Measurements from ENCODE around the gene EIF2S3. TPM values are rescaled to one million over a fixed set of nuclear protein-coding genes. Genes with fewer than 3 reads are reported as not detected.
"Not testable (repeated sequence)": the region's sequence is repeated elsewhere in the genome, so short reads cannot be mapped to it uniquely, and the experiment has no call there.

The EIF2S3 gene
- total RNA-seq, 1 experiment from 2014 or later, result 403 TPM

DNA sequence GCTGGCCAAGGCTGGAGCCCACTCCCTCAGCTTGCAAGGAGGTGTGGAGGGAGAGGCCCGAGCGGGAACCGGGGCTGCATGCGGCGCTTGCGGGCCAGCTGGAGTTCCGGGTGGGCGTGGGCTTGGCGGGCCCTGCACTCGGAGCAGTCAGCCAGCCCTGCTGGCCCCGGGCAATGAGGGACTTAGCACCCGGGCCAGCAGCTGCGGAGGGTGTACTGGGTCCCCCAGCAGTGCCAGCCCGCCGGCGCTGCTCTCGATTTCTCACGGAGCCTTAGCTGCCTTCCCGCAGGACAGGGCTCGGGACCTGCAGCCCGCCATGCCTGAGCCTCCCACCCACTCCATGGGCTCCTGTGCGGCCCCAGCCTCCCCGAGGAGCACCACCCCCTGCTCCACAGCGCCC, 5.1 kb upstream of the EIF2S3 start:
- DNase-seq (ENCODE audit: low spot score), result not testable (repeated sequence)

DNA sequence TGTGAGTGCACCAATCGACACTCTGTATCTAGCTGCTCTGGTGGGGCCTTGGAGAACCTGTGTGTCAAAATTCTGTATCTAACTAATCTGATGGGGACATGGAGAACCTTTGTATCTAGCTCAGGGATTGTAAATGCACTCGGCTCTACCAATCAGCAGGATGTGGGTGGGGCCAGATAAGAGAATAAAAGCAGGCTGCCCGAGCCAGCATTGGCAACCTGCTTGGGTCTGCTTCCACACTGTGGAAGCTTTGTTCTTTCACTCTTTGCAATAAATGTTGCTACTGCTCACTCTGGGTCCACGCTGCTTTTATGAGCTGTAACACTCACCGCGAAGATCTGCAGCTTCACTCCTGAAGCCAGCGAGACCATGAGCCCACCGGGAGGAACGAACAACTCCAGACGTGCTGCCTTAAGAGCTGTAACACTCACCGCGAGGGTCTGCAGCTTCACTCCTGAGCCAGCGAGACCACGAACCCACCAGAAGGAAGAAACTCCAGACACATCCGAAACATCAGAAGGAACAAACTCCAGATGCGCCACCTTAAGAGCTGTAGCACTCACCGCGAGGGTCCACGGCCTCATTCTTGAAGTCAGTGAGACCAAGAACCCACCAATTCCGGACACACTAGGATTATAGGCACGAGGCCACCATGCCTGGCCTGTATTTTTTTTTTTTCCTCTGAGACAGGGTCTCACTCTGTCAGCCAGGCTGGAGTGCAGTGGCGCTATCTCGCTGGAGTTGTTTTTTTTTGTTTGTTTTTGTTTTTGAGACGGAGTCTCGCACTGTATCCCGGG, 4.0 kb upstream of the EIF2S3 start:
- DNase-seq (ENCODE audit: low spot score), result not testable (repeated sequence)

DNA sequence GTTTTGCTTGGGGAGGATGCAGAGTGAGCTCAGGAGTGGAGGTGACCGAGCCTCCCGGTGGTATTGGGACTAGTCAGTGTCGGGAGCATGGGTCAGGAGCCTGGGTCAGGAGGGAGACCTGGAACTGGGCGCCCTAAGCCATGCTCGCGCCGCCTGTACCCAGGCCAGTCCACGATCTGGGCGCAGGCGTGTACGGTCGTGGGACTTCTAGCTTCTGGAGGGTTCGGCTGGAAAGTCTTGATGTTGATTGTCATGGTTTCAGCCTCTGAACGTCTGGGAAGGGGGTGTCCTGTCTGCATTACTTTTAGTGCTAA, 244 bp downstream of the EIF2S3 start:
- no peak for DNase-seq (ENCODE audit: low spot score)

DNA sequence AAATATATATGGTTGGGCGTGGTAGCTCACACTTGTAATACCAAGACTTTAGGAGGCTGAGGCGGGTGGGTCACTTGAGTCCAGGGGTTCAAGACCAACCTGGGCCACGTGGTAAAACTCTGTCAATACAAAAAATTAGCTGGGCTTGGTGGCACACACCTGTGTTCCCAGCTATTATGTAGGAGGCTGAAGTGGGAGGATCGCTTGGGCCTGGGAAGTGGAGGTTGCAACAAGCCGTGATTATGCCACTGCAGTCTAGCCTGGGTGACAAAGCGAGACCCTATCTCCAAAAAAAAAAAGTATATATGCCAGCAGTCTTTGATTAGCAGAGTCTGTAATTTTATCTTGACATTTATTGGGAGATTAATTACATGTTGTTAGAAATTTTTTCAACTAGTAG, 8.7 kb downstream of the EIF2S3 start:
- no peak for DNase-seq (ENCODE audit: low spot score)

DNA sequence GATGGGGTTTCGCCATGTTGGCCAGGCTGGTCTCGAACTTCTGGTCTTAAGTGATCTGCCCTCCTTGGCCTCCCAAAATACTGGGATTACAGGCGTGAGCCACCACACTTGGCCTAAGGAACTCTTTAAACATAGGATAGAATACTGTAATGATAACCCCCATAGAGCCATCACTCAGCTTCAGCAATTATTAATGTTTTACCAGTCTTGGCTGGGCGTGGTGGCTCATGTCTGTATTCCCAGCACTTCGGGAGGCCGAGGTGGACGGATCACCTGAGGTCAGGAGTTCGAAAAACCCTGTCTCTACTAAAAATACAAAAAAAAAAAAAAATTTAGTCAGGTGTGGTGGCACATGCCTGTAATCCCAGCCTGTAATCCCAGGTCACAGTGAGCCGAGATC, 15.1 kb downstream of the EIF2S3 start:
- DNase-seq (ENCODE audit: low spot score), result no peak

DNA sequence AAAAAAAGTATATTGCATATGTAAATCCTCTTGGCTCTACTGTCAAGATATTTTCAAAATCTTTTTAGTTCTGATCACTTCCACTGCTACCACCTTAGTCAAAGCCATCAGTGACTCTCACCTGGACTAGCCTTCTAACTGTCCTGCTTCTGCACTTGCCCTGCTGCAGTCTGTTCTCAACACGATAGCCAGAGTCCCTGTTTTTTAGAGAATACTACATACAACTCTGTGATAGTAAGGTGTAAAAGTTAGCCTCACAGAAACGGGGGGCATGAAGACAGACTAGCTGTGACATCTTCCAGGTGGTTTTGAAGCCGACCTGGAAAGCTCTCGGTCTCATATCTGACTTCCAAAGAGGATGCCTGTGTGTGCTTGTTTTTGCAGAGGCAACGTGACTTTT, 24.7 kb downstream of the EIF2S3 start:
- no peak for DNase-seq (ENCODE audit: low spot score)

DNA sequence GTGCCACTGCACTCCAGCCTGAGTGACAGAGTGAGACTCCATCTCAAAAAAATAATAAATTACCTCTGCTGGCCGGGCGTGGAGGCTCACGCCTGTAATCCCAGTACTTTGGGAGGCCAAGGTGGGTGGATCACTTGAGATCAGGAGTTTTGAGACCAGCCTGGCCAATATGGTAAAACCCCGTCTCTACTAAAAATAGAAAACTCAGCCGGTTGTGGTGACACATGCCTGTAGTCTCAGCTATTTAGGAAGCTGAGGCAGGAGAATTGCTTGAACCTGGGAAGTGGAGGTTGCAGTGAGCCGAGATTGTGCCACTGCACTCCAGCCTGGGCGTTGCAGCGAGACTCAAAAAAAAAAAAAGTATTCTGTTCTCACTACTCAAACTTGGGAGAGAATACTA, 25.5 kb downstream of the EIF2S3 start:
- not testable (repeated sequence) for DNase-seq (ENCODE audit: low spot score)

DNA sequence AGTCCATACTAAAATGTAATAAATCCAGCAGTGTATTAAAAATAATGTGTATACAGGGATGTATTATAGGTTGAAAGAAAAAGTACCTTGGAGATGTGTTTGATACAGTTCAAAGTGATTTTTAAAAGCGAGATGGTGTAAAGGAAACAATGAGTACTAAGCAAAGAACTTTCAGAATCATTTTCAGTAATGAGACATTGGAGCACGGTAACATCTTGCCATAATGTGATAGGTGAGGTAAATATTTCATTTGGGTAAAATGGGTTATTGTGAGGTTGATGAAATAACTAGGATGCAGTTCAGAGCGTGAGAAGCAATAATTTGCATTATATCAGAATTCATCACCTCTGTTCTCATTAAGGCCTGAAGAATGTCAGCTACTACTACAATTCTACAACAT, 25.9 kb downstream of the EIF2S3 start:
- no peak for DNase-seq (ENCODE audit: low spot score)

DNA sequence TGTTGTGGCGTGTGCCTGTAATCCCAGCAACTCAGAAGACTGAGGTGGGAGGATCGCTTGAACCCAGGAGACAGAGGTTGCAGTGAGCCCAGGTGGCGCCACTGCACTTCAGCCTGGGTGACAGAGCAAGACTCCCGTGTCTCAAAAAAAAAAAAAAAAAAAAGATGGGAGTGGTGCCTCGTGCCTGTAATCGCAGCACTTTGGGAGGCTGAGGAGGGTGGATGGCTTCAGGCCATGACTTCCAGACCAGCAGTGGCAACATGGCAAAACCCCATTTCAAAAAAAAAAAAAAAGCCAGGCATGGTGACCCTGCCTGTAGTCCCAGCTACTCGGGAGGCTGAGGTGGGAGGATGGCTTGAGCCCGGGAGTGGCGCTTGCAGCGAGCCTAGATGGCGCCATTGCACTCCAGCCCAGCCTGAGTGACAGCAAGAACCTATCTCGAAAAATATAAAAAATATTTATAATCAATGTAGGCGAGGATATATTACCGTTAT, 27.0 kb downstream of the EIF2S3 start:
- peak; percentile 74 for DNase-seq (ENCODE audit: low spot score)

DNA sequence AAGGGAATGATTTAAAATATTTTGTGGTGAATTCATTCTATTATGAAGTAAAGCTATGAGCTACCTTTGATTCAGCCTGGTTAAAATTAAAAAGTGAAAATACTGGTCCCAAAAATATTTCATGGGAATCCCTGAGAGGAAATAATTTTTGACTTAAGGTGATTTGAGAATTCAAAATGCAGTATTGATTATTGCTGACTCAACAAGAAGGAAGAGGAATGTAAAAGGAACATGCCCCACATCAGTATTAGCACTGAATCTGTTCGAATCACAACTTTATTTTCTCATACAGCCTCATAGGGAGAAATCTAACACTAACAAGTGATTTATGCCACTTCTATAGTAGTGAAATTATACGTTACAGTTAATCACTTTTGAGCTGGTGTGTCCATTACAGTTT, 27.7 kb downstream of the EIF2S3 start:
- no peak for DNase-seq (ENCODE audit: low spot score)

DNA sequence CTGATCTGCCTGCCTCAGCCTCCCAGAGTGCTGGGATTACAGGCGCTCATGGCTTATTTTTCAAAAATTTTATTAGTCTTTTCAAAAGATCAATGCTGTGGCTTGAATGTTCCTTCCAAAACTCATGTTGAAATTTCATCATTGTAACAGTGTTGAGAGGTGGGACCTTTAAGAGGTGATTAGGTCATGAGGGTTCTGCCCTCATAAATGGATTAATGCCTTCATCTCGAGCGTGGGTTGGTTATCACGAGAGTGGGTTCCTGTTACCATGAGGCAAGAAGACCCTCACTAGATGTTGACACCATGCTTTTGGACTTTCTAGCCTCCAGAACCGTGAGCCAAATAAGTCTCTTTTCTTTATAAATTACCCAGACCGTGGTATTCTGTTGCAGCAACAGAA, 30.3 kb downstream of the EIF2S3 start:
- no peak for DNase-seq (ENCODE audit: low spot score)

DNA sequence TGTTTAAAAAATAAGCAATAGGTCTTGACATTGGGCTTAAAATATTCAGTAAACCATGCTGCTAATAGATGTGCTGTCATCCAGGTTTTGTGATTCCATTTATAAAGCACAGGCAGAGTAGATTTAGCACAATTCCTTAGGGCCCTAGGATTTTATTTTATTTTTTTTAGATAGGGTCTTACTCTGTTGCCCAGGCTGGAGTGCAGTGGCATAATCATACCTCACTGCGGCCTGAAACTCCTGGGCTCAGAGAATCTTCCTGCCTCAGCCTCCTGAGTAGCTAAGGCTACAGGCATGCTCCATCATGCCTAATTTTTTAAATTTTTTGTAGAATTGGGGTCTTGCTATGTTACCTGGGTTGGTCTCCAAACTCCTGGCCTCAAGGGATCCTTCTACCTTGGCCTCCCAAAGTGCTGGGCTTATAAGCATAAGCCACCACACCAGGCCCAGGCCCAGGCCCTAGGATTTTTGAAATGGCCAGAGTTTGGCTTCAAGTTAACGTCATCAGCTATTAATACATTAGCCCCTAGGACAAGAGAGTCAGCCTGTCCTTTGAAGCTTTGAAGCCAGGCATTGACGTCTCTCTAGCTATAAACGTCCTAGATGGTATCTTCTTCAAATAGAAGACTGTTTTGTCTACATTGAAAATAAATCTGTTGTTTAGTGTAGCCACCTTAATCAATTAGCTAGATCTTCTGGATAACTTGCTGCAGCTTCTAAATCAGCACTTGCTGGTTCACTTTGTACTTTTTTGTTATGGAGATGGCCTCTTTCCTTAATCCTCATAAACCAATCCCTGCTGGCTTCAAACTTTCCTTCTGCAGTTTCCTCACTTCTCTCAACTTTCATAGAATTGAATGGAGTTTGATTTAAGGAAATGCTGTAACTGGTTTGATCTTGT, 35.8 kb downstream of the EIF2S3 start:
- DNase-seq (ENCODE audit: low spot score), result no peak

DNA sequence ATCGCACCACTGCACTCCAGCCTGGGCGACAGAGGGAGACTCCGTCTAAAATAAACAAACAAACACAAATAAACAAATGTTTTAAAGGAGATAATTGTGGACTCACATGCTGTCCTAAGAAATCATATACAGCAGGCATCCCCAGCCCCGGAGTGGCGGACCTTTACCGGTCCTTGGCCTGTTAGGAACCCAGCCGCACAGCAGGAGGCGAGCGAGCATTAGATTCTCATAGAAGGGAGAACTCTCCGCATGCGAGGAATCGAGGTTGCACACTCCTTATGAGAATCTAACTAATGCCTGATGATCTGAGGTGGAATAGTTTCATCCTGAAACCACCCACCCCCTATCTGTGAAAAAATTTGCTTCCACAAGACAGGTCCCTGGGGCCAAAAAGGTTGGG, 39.0 kb downstream of the EIF2S3 start:
- no peak for DNase-seq (ENCODE audit: low spot score)

DNA sequence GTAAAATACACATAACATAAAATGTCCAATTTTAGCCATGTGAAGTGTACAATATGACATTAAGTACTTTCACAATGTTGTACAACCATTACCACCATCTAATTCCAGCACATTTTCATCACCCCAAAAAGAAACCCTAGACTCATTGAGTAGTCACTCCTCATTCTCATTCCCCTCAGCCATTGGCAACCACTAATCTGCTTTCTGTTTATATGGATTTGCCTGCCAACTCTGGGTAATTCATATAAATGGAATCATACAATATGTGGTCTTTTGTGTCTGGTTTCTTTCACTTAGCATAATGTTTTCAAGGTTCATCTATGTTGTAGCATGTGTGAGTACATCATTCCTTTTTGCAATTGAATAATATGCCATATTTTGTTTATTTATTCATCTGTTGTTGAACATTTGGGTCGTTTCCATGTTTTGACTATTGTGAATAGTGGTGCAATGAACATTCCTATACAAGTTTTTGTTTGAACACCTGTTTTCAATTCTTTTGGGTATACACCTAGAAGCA, 43.0 kb downstream of the EIF2S3 start:
- no peak for DNase-seq (ENCODE audit: low spot score)

DNA sequence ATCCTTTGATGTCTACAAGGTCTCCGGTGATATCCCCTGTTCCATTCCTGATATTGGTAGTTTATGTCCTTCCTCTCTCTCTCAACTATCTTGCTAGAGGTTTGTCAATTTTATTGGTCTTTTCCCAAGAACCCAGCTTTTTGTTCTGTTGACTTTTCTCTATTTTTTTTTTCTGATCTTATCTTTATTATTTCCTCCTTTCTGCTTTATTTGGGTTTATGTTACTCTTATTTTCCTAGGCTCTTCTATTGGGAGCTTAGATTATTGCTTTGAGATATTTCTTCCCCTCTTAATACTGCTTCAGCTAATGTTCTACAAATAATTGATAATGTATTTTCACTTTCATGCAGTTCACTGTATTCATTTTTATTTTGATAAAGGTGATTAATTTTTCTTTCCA, 44.2 kb downstream of the EIF2S3 start:
- DNase-seq (ENCODE audit: low spot score), result no peak

DNA sequence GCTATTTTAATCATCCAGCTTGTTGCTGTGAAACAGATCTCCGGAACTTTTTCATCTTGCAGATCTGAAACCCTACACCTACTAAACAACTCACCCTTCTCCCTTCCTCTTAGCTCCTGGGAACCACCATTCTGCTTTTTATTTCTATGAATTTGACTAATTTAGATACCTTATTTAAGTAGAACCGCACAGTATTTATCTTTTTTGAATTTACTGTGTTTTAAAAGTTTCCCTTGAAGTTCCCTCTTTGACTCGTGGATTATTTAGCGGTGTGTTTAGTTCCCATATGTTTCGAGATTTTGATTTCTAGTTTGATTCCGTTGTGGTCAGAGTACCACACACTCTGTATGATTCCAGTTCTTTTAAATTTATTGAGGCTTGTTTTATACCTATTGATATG, 44.6 kb downstream of the EIF2S3 start:
- DNase-seq (ENCODE audit: low spot score), result no peak

DNA sequence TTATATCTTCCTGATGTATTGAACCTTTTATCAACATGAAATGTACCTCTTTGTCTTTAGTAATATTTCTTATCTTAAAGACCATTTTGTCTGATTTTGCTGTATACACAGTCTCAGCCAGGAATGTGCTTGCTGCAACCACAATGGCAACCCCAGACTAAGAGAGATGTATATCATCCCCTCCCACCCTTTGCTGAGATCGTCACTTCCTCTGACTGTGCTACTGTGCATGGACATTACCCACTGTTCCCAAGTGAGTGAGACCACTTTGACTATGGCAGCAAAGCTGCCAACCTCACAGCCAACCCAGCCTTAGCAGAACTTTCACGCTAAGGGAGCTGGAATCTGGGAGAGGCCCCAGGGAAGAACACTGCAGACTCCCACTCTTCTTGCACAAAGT, 46.0 kb downstream of the EIF2S3 start:
- peak; percentile 28 for DNase-seq (ENCODE audit: low spot score)

DNA sequence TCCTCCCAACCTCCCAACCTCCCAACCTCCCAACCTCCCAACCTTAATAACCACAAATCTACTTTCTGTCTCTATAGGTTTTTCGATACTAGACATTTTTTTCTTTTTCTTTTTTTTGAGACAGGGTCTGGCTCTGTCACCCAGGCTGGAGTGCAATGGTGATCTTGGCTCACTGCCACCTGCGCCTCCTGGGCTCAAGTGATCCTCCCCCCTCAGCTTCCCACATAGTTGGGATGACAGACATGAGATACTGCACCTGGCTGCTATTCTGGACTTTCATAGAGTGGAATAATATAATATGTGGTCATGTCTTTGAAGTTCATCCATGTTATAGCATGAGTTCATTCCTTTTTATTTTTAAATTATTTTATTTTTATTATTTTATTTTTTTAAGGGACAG, 55.3 kb downstream of the EIF2S3 start:
- DNase-seq (ENCODE audit: low spot score), result no peak

DNA sequence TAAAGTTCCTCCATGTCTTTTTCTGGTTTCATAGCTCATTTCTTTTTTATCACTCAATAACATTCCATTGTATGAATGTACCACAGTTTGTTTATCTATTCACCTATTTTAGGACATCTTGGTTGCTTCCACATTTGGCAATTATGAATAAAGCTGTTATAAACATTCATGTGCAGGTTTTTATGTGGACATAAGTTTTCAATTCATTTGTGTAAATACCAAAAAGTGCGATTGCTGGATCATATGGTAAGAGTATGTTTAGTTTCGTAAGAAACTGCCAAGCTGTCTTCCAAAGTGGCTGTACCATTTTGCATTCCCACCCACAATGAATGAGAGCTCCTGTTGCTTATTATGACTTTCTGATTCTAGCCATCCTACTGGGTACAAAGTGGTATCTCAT, 58.4 kb downstream of the EIF2S3 start:
- no peak for DNase-seq (ENCODE audit: low spot score)

DNA sequence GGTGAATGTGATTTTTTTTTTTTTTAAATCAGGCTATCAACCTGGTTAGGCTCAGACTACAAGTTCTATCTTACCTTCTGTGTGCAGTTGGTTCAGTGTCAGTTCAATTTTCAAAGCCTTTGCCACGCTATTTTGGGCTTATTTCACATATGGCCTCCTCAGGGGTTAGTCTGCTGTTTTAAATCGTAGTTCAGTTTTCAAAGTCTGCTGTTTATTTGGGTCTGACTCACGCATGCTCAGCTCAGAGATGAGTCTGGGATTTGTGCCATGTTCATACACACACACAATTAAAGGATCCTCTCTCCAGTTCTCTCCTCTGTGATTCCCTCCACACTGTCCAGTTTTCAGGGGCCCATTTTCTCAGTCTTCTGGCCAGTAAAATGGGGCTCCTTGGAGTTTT, 62.5 kb downstream of the EIF2S3 start:
- peak; percentile 54 for DNase-seq (ENCODE audit: low spot score)

DNA sequence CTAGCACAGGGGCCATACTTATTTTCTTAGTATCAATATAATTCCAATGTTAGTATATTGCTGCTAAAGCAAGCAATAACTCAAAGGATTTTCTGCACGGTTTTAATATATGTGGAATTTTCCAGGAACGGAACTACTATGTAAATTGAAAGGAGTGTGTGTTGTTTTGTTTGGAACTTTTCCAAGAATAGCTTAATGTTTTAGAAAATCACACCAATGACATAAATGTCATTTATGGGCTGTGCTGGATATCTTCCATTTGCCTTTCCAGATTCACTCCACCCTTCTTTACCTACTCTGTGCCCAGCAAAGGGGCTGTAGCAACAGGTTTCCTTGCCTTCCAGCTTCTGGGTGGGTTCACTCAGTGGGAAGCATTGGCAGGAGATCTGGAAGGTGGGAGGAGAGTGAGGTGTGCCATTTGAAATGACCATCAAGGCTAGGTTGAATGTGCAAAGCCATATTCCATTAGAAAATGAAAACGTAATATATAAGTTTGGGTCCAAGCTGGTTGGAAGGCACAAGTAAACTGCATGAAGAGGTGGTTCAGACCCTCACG, 69.6 kb downstream of the EIF2S3 start:
- DNase-seq (ENCODE audit: low spot score), result no peak

DNA sequence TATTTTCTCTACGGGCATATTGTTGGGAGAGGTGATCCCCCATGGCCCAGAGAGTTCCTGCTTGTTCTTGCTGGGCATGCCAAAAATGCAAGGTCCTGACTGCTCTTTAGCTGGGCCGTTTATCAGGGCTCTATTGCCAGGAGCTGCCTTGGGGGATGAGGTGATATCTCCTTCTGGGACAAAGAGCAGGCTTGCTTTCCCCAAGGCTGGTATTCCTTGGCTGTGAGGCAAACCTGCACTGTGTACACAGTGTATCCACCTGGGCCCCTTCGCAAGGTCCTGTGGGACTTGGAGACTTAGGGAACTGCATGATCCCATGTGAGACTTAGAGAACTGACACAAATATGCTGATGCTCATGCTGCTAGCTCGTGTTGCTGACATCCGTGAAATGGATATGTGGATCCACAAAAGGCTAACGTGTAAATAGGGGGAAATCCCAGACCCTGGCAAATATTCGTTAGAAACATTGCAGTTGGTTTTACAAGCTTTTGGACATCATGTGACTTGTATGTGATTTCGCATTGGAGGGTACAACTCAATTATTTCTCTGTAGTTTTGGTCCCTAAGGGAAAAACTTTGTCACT, 70.4 kb downstream of the EIF2S3 start:
- no peak for DNase-seq (ENCODE audit: low spot score)

All from A172 (cell line).